Neural cell (in vitro differentiated cells): Measurements from ENCODE around the gene KRT14.

Experiments
- EP300 ChIP-seq: fragments of 450-650 bp; conservative IDR thresholded peaks from 2 replicates; pipeline ENCODE4 v1.6.1; 2014; ENCODE audit warnings: antibody characterized with exemption, mild to moderate bottlenecking, moderate library complexity; ENCODE audit not compliant: poor library complexity, severe bottlenecking
- EZH2 ChIP-seq: fragments of 200-600, 300-800 bp; shearing (Covaris generic), sonication (generic); IDR thresholded peaks from 2 replicates; pipeline ENCODE4 v1.6.1; 2014; ENCODE audit warnings: antibody characterized with exemption, low read length, borderline replicate concordance, mild to moderate bottlenecking; ENCODE audit not compliant: insufficient read depth, poor library complexity, severe bottlenecking
- MXI1 ChIP-seq: fragments of 450-650 bp; conservative IDR thresholded peaks from 2 replicates; pipeline ENCODE4 v1.6.1; 2014; ENCODE audit warnings: antibody characterized with exemption, mild to moderate bottlenecking; ENCODE audit not compliant: poor library complexity, severe bottlenecking
- POLR2AphosphoS5 ChIP-seq: IDR thresholded peaks from 2 replicates; pipeline ENCODE4 v1.6.1; 2012
- RAD21 ChIP-seq: fragments of 450-650 bp; conservative IDR thresholded peaks from 2 replicates; pipeline ENCODE4 v1.6.1; 2014; ENCODE audit warnings: antibody characterized with exemption, mild to moderate bottlenecking, moderate library complexity
- SMC3 ChIP-seq: fragments of 450-650 bp; conservative IDR thresholded peaks from 2 replicates; pipeline ENCODE4 v1.6.1; 2014; ENCODE audit warnings: antibody characterized with exemption, mild to moderate bottlenecking, moderate library complexity; ENCODE audit not compliant: poor library complexity
- TAF1 ChIP-seq: IDR thresholded peaks from 2 replicates; pipeline ENCODE4 v1.6.1; 2012; ENCODE audit warnings: low read depth
- TF ChIP-seq, protein P1 (sequence below): fragments of 450-650 bp; IDR thresholded peaks from 2 replicates; pipeline ENCODE4 v1.5.1; 2014; ENCODE audit warnings: antibody characterized with exemption, mild to moderate bottlenecking, moderate library complexity; ENCODE audit not compliant: poor library complexity, severe bottlenecking
- TF ChIP-seq, protein P2 (sequence below): IDR thresholded peaks from 2 replicates; pipeline ENCODE4 v1.6.1; 2012; ENCODE audit warnings: borderline replicate concordance

DNA sequence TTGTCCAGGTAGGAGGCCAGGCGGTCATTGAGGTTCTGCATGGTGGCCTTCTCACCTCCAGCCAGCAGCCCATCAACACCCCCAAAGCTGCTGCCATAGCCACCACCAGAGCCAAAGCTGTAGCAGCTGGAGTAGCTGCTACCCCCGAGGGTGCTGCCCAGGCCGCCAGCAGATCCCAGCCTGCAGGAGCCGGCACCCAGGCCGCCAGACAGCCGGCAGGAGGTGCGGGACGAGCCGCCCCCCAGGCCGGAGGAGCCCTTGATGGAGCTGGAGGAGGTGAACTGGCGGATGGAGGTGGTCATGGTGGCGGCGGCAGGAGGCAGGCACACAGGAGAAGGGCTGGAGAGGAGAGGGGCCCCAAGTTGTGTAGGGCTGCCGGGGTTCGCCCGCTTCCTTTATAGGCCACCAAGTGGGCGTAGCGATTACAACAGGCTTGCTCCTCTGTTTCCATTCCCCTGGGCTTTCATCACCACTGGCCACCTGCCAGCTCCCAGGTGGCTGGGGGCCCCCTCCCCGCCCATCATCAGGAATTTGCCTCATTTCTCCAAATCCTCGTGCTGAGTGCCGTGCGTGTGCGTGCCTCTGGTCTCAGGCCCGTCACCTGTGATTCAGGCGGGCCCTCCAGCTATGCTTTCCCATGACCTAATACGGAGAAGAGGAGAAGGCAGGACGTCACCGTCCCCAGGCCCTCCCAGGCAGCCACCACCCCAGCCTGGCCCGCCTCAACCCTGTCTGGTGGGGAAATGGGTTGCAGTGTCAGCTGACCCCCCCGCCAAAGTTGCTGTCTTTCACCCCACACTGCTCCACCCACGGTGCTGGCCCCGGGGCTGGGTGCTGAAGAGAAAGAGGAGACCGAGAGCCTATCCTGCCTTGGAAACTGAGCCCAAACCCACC is 37.8 kb upstream of the KRT14 start, which contains the start of gene KRT17:
- TF ChIP-seq, protein P1, sequence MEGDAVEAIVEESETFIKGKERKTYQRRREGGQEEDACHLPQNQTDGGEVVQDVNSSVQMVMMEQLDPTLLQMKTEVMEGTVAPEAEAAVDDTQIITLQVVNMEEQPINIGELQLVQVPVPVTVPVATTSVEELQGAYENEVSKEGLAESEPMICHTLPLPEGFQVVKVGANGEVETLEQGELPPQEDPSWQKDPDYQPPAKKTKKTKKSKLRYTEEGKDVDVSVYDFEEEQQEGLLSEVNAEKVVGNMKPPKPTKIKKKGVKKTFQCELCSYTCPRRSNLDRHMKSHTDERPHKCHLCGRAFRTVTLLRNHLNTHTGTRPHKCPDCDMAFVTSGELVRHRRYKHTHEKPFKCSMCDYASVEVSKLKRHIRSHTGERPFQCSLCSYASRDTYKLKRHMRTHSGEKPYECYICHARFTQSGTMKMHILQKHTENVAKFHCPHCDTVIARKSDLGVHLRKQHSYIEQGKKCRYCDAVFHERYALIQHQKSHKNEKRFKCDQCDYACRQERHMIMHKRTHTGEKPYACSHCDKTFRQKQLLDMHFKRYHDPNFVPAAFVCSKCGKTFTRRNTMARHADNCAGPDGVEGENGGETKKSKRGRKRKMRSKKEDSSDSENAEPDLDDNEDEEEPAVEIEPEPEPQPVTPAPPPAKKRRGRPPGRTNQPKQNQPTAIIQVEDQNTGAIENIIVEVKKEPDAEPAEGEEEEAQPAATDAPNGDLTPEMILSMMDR: no peak
- TF ChIP-seq EP300 (no peak), MXI1 (no peak), TAF1 (no peak), POLR2AphosphoS5 (no peak), EZH2 (no peak), RAD21 (no peak), SMC3 (no peak)
- TF ChIP-seq, protein P2, sequence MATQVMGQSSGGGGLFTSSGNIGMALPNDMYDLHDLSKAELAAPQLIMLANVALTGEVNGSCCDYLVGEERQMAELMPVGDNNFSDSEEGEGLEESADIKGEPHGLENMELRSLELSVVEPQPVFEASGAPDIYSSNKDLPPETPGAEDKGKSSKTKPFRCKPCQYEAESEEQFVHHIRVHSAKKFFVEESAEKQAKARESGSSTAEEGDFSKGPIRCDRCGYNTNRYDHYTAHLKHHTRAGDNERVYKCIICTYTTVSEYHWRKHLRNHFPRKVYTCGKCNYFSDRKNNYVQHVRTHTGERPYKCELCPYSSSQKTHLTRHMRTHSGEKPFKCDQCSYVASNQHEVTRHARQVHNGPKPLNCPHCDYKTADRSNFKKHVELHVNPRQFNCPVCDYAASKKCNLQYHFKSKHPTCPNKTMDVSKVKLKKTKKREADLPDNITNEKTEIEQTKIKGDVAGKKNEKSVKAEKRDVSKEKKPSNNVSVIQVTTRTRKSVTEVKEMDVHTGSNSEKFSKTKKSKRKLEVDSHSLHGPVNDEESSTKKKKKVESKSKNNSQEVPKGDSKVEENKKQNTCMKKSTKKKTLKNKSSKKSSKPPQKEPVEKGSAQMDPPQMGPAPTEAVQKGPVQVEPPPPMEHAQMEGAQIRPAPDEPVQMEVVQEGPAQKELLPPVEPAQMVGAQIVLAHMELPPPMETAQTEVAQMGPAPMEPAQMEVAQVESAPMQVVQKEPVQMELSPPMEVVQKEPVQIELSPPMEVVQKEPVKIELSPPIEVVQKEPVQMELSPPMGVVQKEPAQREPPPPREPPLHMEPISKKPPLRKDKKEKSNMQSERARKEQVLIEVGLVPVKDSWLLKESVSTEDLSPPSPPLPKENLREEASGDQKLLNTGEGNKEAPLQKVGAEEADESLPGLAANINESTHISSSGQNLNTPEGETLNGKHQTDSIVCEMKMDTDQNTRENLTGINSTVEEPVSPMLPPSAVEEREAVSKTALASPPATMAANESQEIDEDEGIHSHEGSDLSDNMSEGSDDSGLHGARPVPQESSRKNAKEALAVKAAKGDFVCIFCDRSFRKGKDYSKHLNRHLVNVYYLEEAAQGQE: no peak
